GM19240 (cell line): ENCODE results near the gene POLR2F.

Experiments used
- DNase-seq: peaks from one replicate; pipeline ENCODE4 v3.0.0; 2011; ENCODE audit warnings: low spot score; ENCODE audit not compliant: insufficient read length

The POLR2F gene

GRCh38 chr22:37953437-37954179 lies at the start of gene POLR2F, which contains the start of gene C22orf23:
POLR2F (plus strand) TSS chr22:37953699; CDS start chr22:37953788, 89 bp downstream.
C22orf23 (minus strand) TSS chr22:37953601; CDS start chr22:37953149, 452 bp downstream.
- DNase-seq, result peak; percentile 99

GRCh38 chr22:37904572-37905533 lies 48.6 kb upstream of the POLR2F start:
- no peak for DNase-seq

GRCh38 chr22:37905534-37906363 lies 47.8 kb upstream of the POLR2F start, which contains the start of gene MICALL1:
MICALL1 (plus strand) TSS chr22:37906297; CDS start chr22:37906423, 126 bp downstream.
- peak; percentile 80 for DNase-seq

GRCh38 chr22:37906364-37907008 lies 47.0 kb upstream of the POLR2F start:
- DNase-seq, result no peak

GRCh38 chr22:37907036-37907954 lies 46.2 kb upstream of the POLR2F start:
- DNase-seq, result no peak

GRCh38 chr22:37909766-37910165 lies 43.7 kb upstream of the POLR2F start:
- no peak for DNase-seq

- DNase-seq, result no peak
Observed at GRCh38 chr22:37910890-37911672, 42.4 kb upstream of the POLR2F start.

GRCh38 chr22:37911697-37912096 lies 41.8 kb upstream of the POLR2F start:
- DNase-seq, result no peak

GRCh38 chr22:37912171-37912570 lies 41.3 kb upstream of the POLR2F start:
- DNase-seq, result no peak

- no peak for DNase-seq
Observed at GRCh38 chr22:37913233-37913721, 40.2 kb upstream of the POLR2F start.

- DNase-seq, result no peak
Observed at GRCh38 chr22:37916311-37916710, 37.2 kb upstream of the POLR2F start.

GRCh38 chr22:37917874-37918548 lies 35.5 kb upstream of the POLR2F start:
- no peak for DNase-seq

GRCh38 chr22:37918580-37919270 lies 34.8 kb upstream of the POLR2F start:
- DNase-seq, result no peak

- no peak for DNase-seq
Observed at GRCh38 chr22:37920126-37920525, 33.4 kb upstream of the POLR2F start.

GRCh38 chr22:37922191-37922590 lies 31.3 kb upstream of the POLR2F start:
- no peak for DNase-seq

- no peak for DNase-seq
Observed at GRCh38 chr22:37923927-37924326, 29.6 kb upstream of the POLR2F start.

- no peak for DNase-seq
Observed at GRCh38 chr22:37924386-37925065, 29.0 kb upstream of the POLR2F start.
